GM12878 (cell line): ENCODE measurements around the gene MAML2. TPM values are rescaled to one million over a fixed set of nuclear protein-coding genes. Genes with fewer than 3 reads are reported as not detected.

Experiments used
- ATAC-seq: fragments of 200-7000 bp; cut with Tn5 transposase; 3 replicates; pipeline ENCODE4 v1.9.1; 2020; ENCODE audit warnings: mild to moderate bottlenecking, moderate library complexity
- BruUV-seq: library from RNA; stranded (reverse); fragments of 400-500 nt; replicated peaks from 2 replicates; lab custom pipeline; 2021; lab: Mats Ljungman, UMichigan
- CTCF ChIA-PET: fragments of 300-600 bp; sonication (Branson Sonifier 250); formaldehyde crosslinking; extraction: SDS; loops from one replicate; lab custom pipeline; 2021; ENCODE audit warnings: inconsistent platforms; lab: Yijun Ruan, JAX
- POLR2A ChIA-PET: fragments of 350-600 bp; formaldehyde crosslinking; extraction: SDS; loops from one replicate; lab custom pipeline; 2021; ENCODE audit warnings: inconsistent platforms; lab: Charles Lee
- RAD21 ChIA-PET: fragments of 300-600 bp; sonication (Branson Sonifier 250); formaldehyde crosslinking; loops from one replicate; lab custom pipeline; 2023; ENCODE audit warnings: antibody characterized with exemption; ENCODE audit not compliant: unreplicated experiment; lab: Charles Lee
- SMC1A ChIA-PET: fragments of 300-600 bp; sonication (Branson Sonifier 250); formaldehyde crosslinking; loops from one replicate; lab custom pipeline; 2023; ENCODE audit not compliant: unreplicated experiment, uncharacterized antibody; lab: Charles Lee
- DNase-seq: peaks from one replicate; pipeline ENCODE4 v3.0.0-alpha.2; 2011; ENCODE audit warnings: low read depth, low spot score
- FAIRE-seq: peaks from 3 replicates; lab custom pipeline; 2011; peaks lifted over from hg19 to GRCh38; lab: Jason Lieb, UNC
- H2AFZ ChIP-seq: 2 replicates; pipeline ENCODE4 v1.6.0; 2011; ENCODE audit warnings: low read depth, low read length, control low read depth; ENCODE audit not compliant: control insufficient read depth
- H3K27ac ChIP-seq: 2 replicates; pipeline ENCODE4 v1.5.1; 2011; ENCODE audit warnings: control low read depth; ENCODE audit not compliant: control insufficient read depth, insufficient read depth
- H3K27me3 ChIP-seq, 2 experiments: replicated peaks in 1 of 2; 2 replicates each; pipeline versions ENCODE4 v1.6.0 to v1.6.1; 2011; ENCODE audit warnings: low read length in 1 of 2; ENCODE audit not compliant: control insufficient read depth in 2 of 2, insufficient read depth in 2 of 2
- H3K36me3 ChIP-seq, 2 experiments: 2 replicates each; pipeline ENCODE4 v1.5.1; 2011; ENCODE audit warnings: low read length in 1 of 2; ENCODE audit not compliant: control insufficient read depth in 2 of 2, insufficient read depth in 2 of 2
- H3K4me1 ChIP-seq: 2 replicates; pipeline ENCODE4 v1.6.1; 2011; ENCODE audit warnings: mild to moderate bottlenecking, low read length, moderate library complexity, mixed read lengths; ENCODE audit not compliant: control insufficient read depth, insufficient read depth
- H3K4me2 ChIP-seq: 2 replicates; pipeline ENCODE4 v1.6.0; 2011; ENCODE audit warnings: control low read depth; ENCODE audit not compliant: control insufficient read depth, insufficient read depth
- H3K4me3 ChIP-seq: fragments of 200-600 bp; sonication (generic); 2 replicates; pipeline ENCODE4 v1.5.1; 2016
- H3K79me2 ChIP-seq: 2 replicates; pipeline ENCODE4 v1.6.0; 2011; ENCODE audit warnings: low read length; ENCODE audit not compliant: control insufficient read depth, insufficient read depth
- H3K9ac ChIP-seq: 2 replicates; pipeline ENCODE4 v1.8.0; 2011; ENCODE audit warnings: low read length, control low read depth, mixed read lengths; ENCODE audit not compliant: control insufficient read depth, insufficient read depth
- H3K9me3 ChIP-seq: replicated peaks from 3 replicates; pipeline ENCODE4 v1.5.1; 2011; ENCODE audit warnings: mild to moderate bottlenecking, low read length; ENCODE audit not compliant: control insufficient read depth, insufficient read depth
- H4K20me1 ChIP-seq: 2 replicates; pipeline ENCODE4 v1.6.0; 2011; ENCODE audit not compliant: control insufficient read depth, insufficient read depth
- ATF7 ChIP-seq: fragments of 450-650 bp; IDR thresholded peaks from 2 replicates; pipeline ENCODE4 v1.6.1; 2016; ENCODE audit warnings: low read depth, mild to moderate bottlenecking
- BHLHE40 ChIP-seq, 2 experiments: fragments of 450-650 bp in 1 of 2; IDR thresholded peaks; 2 replicates each; pipeline ENCODE4 v1.6.1; 2011 to 2017; ENCODE audit warnings: low read depth in 2 of 2, borderline replicate concordance in 1 of 2, improper control_type of control experiment in 1 of 2, low read length in 1 of 2, mild to moderate bottlenecking in 1 of 2
- CBX3 ChIP-seq: fragments of 200-600 bp; sonication (generic); IDR thresholded peaks from 2 replicates; pipeline ENCODE4 v1.6.1; 2016; ENCODE audit warnings: low read depth, borderline replicate concordance
- DPF2 ChIP-seq: fragments of 450-650 bp; IDR thresholded peaks from 2 replicates; pipeline ENCODE4 v1.6.1; 2017; ENCODE audit warnings: mild to moderate bottlenecking
- FOS ChIP-seq: IDR thresholded peaks from 3 replicates; pipeline ENCODE4 v1.6.1; 2011; ENCODE audit warnings: borderline replicate concordance; ENCODE audit not compliant: insufficient read length; ENCODE audit errors: extremely low read depth
- FOXM1 ChIP-seq: IDR thresholded peaks from 2 replicates; pipeline ENCODE4 v1.6.1; 2012; ENCODE audit warnings: low read depth, mild to moderate bottlenecking, inconsistent platforms, low read length, moderate library complexity
- JUND ChIP-seq: IDR thresholded peaks from 2 replicates; pipeline ENCODE4 v1.6.1; 2012; ENCODE audit warnings: low read depth, mild to moderate bottlenecking, low read length, improper control_type of control experiment, moderate library complexity
- MEF2A ChIP-seq: IDR thresholded peaks from 2 replicates; pipeline ENCODE4 v1.6.1; 2011; ENCODE audit warnings: low read depth, mild to moderate bottlenecking, low read length, moderate library complexity; ENCODE audit not compliant: insufficient read depth
- NFIC ChIP-seq: IDR thresholded peaks from 2 replicates; pipeline ENCODE4 v1.6.1; 2012; ENCODE audit warnings: low read depth, mild to moderate bottlenecking, inconsistent platforms, low read length, moderate library complexity
- NFXL1 ChIP-seq: fragments of 450-650 bp; IDR thresholded peaks from 2 replicates; pipeline ENCODE4 v1.6.1; 2017; ENCODE audit warnings: antibody characterized with exemption, mild to moderate bottlenecking, borderline replicate concordance
- NFYA ChIP-seq: IDR thresholded peaks from 2 replicates; pipeline ENCODE4 v1.6.1; 2011; ENCODE audit warnings: low read depth, mild to moderate bottlenecking, low read length, improper control_type of control experiment, borderline replicate concordance
- NR2C1 ChIP-seq: fragments of 450-650 bp; IDR thresholded peaks from 2 replicates; pipeline ENCODE4 v1.6.1; 2017; ENCODE audit warnings: antibody characterized with exemption, mild to moderate bottlenecking, moderate library complexity
- NR2C2 ChIP-seq: IDR thresholded peaks from 2 replicates; pipeline ENCODE4 v1.6.1; 2011; ENCODE audit warnings: borderline replicate concordance, low read depth; ENCODE audit not compliant: control insufficient read depth, insufficient read length
- NRF1 ChIP-seq: conservative IDR thresholded peaks from 2 replicates; pipeline ENCODE4 v1.6.1; 2011; ENCODE audit warnings: mild to moderate bottlenecking, low read depth, low read length, improper control_type of control experiment
- RAD21 ChIP-seq: IDR thresholded peaks from 2 replicates; pipeline ENCODE4 v1.6.1; 2011; ENCODE audit warnings: mild to moderate bottlenecking, low read depth, low read length, moderate library complexity; ENCODE audit not compliant: insufficient read depth
- RAD51 ChIP-seq: fragments of 450-650 bp; IDR thresholded peaks from 2 replicates; pipeline ENCODE4 v1.6.1; 2016; ENCODE audit warnings: moderate library complexity, mild to moderate bottlenecking, inconsistent platforms
- SMC3 ChIP-seq: IDR thresholded peaks from 2 replicates; pipeline ENCODE4 v1.6.1; 2011; ENCODE audit warnings: low read length, improper control_type of control experiment, borderline replicate concordance
- SRF ChIP-seq, 2 experiments: IDR thresholded peaks; 2 replicates each; pipeline ENCODE4 v1.6.1; 2011; ENCODE audit warnings: low read depth in 2 of 2, low read length in 2 of 2, mild to moderate bottlenecking in 1 of 2, moderate library complexity in 1 of 2
- SUPT20H ChIP-seq: IDR thresholded peaks from 2 replicates; pipeline ENCODE4 v1.6.1; 2011; ENCODE audit warnings: low read depth, mild to moderate bottlenecking, low read length, moderate library complexity, borderline replicate concordance; ENCODE audit not compliant: control insufficient read depth
- ZNF687 ChIP-seq: fragments of 450-650 bp; IDR thresholded peaks from 2 replicates; pipeline ENCODE4 v1.6.1; 2017; ENCODE audit warnings: mild to moderate bottlenecking, moderate library complexity
- WGBS: methylation state at CpG from one replicate; pipeline ENCODE4 v1.1.6; 2016; ENCODE audit warnings: low lambda C conversion rate; ENCODE audit not compliant: insufficient replicate concordance, insufficient coverage; ENCODE audit errors: missing lambda C conversion rate; 5-methylcytosine and 5-hydroxymethylcytosine counted together
- in situ Hi-C: fragments of 300-500 bp; cut with MboI; formaldehyde crosslinking; loops from 9 replicates; pipeline ENCODE4 v1.14.3; 2018; ENCODE audit warnings: mixed read lengths
- intact Hi-C: fragments of 100-400 bp; cut with micrococcal nuclease; formaldehyde crosslinking; loops from one replicate; pipeline ENCODE4 v1.14.2; 2022; ENCODE audit not compliant: unreplicated experiment
- polyA plus RNA-seq, 11 experiments: library from polyadenylated mRNA; depleted of rRNA in 4 of 11; unstranded in 6 of 11; stranded (reverse) in 5 of 11; fragments of >200 nt; fragmentation: Nextera tagmentation in 4 of 11; fragmentation: Illumina TruSeq in 1 of 11; extraction: Ambion mirVana in 4 of 11; extraction: Trizol in 1 of 11; gene quantifications; 1 replicate in 1 of 11; 2 replicates in 10 of 11; pipeline versions ENCODE4 v1.2.1 to v1.2.3, GENCODE V29; 2011 to 2016; ENCODE audit warnings: inconsistent platforms in 2 of 11, missing spikeins in 2 of 11, low read depth in 1 of 11
- total RNA-seq, 4 experiments: library from RNA; depleted of rRNA in 3 of 4; stranded (reverse); fragments of >200 nt in 3 of 4; fragmentation: Illumina TruSeq in 1 of 4; extraction: Trizol in 1 of 4; gene quantifications; 2 replicates each; pipeline versions ENCODE4 v1.2.1 to v1.2.3, GENCODE V29; 2013 to 2021

Gene MAML2
- total and polyA plus RNA-seq, 10 of the 15 experiments (the other 5 are each of a cell fraction or from before 2014, with no cell fraction given) = 2.5 to 15.1 (median 12.0) TPM

GRCh38 chr11:96334219-96334618 lies 8.8 kb downstream of the MAML2 start (continued):
- TF ChIP-seq RAD51 (no peak), RAD21 (no peak), SRF (IDR thresholded peaks at IDR 0.05; ENCODE audit: low read depth in 2 of 2, low read length in 2 of 2) (no peak), JUND (no peak), NFXL1 (no peak), FOXM1 (no peak), ATF7 (no peak)

GRCh38 chr11:96333191-96333719 lies 9.7 kb downstream of the MAML2 start:
- 97% methylated on average over 4 of the region's 4 CpGs for WGBS
- Histone ChIP-seq H3K4me3 (no peak overlapping the region), H3K27me3 (no peaks in the 10 kb centered on the region), H3K9me3 (no peaks in the 10 kb centered on the region; the same call in 2 of the 3 replicates), H3K4me2 (peak overlapping the region; percentile 17; the same call in 1 of the 2 replicates), H2AFZ (no peak overlapping the region), H3K9ac (no peak overlapping the region), H3K36me3 (peaks cover 0 to 5% of the 10 kb centered on the region in 2 experiments; a peak in 1 of 4 replicates), H3K4me1 (peaks cover 12% of the 10 kb centered on the region; the same call in 1 of the 2 replicates), H3K27ac (no peak overlapping the region), H3K79me2 (peaks cover 95% of the 10 kb centered on the region), H4K20me1 (no peaks in the 10 kb centered on the region; the same call in 1 of the 2 replicates)
- CTCF ChIA-PET = interaction anchor here (1.2 to 3.9 kb wide), 3 partner anchors 9 to 278 kb away, joined by 4 to 26 read pairs (median 4); partner anchors contain the start of gene MAML2
- FAIRE-seq (no peak), DNase-seq (no peak), ATAC-seq (no peak)
- POLR2A ChIA-PET = interaction anchor here (0.5 kb wide), 1 partner anchor 90 kb away, joined by 3 read pairs; no protein-coding TSS in a partner anchor
- in situ Hi-C loops = no loop called here
- no TSS peak for BruUV-seq
- TF ChIP-seq RAD21 (no peak), BHLHE40 (IDR thresholded peaks at IDR 0.05; ENCODE audit: borderline replicate concordance in 1 of 2, low read depth in 2 of 2, low read length in 1 of 2) (no peak), SMC3 (no peak), NR2C2 (no peak), NRF1 (no peak), NR2C1 (no peak), NFYA (no peak), CBX3 (no peak), NFIC (no peak), SUPT20H (no peak), MEF2A (no peak), ZNF687 (no peak), DPF2 (no peak), FOS (no peak)
- RAD21 ChIA-PET = interaction anchor here (1.3 to 1.7 kb wide), 2 partner anchors 56 to 278 kb away, joined by 3 to 5 read pairs; partner anchors contain the start of genes CCDC82 and JRKL
- intact Hi-C loops = no loop called here
- SMC1A ChIA-PET = interaction anchor here (1.1 to 2.2 kb wide), 7 partner anchors 8 to 497 kb away, joined by 3 to 15 read pairs (median 5); partner anchors contain the start of gene MAML2
